GM13976 (cell line): ENCODE measurements around the gene IER5L.

Experiments used
- DNase-seq: peaks from one replicate; pipeline ENCODE4 v3.0.0; 2012; ENCODE audit warnings: low spot score
- in situ Hi-C: fragments of 300-500 bp; cut with MboI; formaldehyde crosslinking; loops from one replicate; pipeline ENCODE4 v1.12.0; 2022; ENCODE audit warnings: low sequenced_read_pairs, mixed read lengths, inconsistent platforms; ENCODE audit not compliant: unreplicated experiment
- TF ChIP-seq, protein P1 (sequence below): IDR thresholded peaks from 2 replicates; pipeline ENCODE4 v1.5.1; 2012; ENCODE audit warnings: borderline replicate concordance, mild to moderate bottlenecking; ENCODE audit not compliant: insufficient read depth; ENCODE audit errors: extremely low read depth, missing control alignments, control extremely low read depth

The IER5L gene

DNA sequence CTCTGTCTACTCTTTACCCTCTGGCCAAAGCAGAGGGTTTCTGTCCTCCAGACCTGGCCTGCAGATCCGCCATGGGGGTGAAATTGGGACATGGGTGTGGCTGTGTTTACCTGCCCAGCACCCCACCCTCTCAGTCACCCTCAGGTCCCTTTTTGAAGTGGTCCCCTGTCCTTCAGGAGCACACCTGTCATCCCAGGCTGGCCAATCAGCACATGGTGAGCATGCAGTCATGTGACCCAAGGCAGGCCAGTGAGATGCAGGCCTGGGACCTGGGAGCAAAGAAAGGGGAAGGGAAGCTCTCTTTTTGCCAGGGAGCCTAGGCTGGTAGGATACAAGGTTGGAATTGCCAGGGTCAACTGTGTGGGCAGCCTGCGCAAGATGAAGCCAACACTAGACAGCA, 28.3 kb upstream of the IER5L start:
- in situ Hi-C loops, result no loop called here
- DNase-seq, result no peak
- TF ChIP-seq, protein P1, sequence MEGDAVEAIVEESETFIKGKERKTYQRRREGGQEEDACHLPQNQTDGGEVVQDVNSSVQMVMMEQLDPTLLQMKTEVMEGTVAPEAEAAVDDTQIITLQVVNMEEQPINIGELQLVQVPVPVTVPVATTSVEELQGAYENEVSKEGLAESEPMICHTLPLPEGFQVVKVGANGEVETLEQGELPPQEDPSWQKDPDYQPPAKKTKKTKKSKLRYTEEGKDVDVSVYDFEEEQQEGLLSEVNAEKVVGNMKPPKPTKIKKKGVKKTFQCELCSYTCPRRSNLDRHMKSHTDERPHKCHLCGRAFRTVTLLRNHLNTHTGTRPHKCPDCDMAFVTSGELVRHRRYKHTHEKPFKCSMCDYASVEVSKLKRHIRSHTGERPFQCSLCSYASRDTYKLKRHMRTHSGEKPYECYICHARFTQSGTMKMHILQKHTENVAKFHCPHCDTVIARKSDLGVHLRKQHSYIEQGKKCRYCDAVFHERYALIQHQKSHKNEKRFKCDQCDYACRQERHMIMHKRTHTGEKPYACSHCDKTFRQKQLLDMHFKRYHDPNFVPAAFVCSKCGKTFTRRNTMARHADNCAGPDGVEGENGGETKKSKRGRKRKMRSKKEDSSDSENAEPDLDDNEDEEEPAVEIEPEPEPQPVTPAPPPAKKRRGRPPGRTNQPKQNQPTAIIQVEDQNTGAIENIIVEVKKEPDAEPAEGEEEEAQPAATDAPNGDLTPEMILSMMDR, result no peak

DNA sequence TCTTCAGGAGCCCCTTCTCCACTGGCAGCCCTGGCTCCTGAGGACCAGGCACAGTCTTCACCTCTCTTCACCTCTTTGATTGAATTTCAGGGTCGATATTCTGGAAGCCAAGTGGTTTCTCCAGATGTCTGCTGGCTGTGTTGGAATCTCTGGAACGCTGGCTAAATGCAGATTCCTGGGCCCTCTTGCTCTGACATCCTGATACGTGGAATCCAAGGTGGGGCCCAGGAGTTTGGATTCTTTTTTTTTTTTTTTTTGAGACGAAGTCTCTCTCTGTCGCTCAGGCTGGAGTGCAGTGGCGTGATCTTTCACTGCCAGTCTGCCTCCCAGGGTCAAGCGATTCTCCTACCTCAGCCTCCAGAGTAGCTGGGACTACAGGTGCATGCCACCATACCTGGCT, 26.8 kb upstream of the IER5L start:
- in situ Hi-C loops, result no loop called here
- no peak for DNase-seq
- TF ChIP-seq, protein P1, result no peak

DNA sequence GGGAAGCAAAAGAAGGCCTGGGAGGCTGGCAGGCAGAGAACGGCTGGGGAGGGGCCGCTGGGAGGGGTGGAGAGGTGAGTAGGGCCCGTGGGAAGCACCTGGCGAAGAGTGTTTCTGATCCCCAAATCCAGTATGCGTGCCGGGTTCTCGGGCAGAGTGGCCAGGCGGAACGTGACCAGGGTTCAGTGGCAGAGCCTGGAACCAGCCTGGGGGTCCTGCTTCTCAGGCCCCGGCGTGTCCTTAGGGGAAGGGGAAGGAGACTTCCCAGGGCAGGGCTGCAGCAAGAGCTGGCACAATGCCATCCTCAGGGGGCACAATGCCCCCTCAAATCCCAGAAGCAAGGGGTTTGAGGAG, 25.5 kb upstream of the IER5L start:
- in situ Hi-C loops, result no loop called here
- no peak for DNase-seq
- TF ChIP-seq, protein P1, result no peak

DNA sequence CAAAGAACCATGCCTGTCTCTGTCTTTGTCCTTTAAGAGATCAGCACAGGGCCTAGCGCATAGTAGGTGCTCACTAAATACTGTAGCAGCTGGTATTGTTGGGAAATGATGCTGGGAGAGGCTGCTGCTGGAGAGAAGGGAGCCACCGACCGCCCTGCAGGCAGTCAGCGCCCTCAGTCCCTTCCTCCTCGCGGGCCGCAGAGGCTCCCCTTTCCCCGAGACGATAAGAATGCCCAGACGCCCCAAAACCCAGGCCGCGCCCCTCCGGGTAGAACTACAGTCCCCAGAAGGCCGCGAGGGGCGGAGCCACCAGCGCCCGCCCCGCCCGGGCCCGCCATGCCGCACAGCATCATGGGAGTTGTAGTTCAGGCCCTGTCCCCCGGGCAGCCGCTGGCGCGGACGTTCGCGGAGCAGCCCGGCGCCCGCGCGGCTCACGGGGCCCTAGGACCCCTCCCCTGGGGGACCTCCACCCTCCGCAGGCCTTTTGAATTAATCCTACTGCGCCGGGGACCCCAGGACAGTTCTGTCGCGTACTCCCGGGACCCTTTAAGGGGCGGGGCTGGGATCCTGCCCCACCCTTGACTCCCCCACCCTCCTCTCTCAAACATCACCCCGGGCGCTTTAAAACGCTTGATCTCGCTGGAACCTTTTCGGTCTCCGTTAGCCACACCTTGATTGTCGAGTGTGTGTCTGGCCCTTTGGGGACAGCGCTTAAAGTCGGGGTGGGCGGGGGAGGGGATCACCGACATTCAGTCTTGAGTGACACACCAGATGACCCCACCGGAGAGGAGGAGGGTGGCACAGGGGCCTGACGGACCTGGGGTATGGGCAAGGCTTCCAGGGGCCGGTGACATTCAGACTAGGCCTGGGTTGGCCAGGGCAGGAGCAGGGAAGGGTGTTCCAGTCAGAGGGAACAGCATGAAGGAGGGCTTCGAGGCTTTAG, 24.8 kb upstream of the IER5L start:
- in situ Hi-C loops, result no loop called here
- TF ChIP-seq, protein P1, result no peak
- peak; percentile 96 for DNase-seq

DNA sequence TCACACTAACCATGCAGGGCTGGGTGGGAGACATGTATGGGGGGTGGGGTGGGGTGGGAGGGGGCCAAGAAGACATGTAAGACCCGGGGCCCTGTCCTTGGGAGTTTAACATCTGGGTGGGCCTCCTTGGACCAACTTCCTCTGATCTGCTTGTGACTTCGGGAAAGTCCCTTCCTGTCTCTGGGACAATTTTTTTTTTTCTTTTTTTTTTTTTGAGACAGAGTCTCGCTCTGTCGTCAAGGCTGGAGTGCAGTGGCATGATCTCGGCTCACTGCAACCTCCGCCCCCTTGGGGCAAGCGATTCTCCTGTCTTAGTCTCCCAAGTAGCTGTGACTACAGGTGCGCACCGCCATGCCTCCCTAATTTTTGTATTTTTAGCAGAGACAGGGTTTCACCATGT, 23.8 kb upstream of the IER5L start:
- TF ChIP-seq, protein P1, result no peak
- DNase-seq, result no peak
- in situ Hi-C loops, result no loop called here

DNA sequence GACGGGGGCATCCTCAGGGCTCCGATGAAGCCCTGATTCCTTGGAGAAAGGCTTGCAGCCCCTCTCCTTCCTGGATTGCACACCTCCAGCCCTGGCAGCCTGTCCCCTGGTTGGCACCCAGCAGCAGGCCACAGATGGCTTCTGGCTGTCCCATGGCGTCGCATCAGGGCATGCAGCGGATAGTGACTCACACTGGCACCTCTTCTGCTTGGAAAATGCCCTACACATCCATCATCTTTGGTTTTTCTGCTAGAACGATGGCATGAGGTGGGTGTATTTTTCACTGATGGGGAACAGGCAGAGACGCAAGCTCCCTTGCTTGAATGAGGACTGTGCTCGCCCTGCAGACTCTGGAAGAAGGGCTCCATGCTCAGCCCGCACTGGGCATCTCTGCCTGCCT, 23.2 kb upstream of the IER5L start:
- in situ Hi-C loops, result no loop called here
- TF ChIP-seq, protein P1, result no peak
- DNase-seq, result no peak
